Astrocyte of the hippocampus (primary cell): ENCODE data around the gene SLC6A7.
A peak's percentile ranks its signal among the peaks of the same experiment; 100 is the strongest.

Experiments used
- DNase-seq: peaks from one replicate; pipeline ENCODE4 v3.0.0; 2011; ENCODE audit warnings: low read depth, low spot score

Gene SLC6A7

GRCh38 chr5:150155258-150156026 is 34.4 kb upstream of the SLC6A7 start, which contains the start of gene PDGFRB:
Gene PDGFRB, minus strand, starts transcription at chr5:150155845. Its CDS starts 18,798 bp downstream, at chr5:150137047.
- peak; percentile 94 for DNase-seq

DNA sequence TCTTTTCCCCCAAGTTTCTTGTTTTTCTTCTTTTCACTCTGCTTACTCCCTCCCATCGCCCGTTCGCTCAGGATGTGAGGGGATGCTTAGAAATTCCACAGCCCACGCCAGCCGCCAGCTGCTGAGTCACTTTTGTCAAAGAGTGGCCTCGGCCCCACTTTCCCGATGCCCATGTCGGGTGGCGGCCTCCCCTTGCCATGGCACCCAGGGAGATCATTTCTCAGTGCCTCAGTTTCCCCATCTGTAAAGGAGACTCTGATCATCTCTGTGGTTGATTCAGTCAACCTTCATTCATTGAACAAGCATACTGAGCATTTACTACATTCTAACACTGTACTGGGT is 33.9 kb upstream of the SLC6A7 start:
- DNase-seq, result no peak

- no peak for DNase-seq
Observed at GRCh38 chr5:150156540-150156939, 33.3 kb upstream of the SLC6A7 start.

DNA sequence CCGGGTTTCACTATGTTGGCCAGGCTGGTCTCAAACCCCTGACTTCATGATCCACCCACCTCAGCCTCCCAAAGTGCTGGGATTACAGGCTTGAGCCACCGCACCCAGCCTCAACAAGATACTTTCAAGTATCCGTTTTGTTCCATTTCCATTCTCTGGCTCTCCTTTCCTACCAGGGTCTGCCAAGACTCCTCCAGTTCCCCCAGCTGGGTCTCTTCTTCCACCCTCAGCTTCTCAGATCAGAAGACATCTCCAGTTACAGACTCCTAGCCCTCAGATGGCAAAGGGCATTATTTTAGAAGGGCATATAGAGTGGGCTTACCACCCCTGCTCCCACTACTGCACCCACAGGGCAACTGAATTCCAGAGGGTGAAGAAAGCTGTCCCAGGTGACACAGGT is 32.7 kb upstream of the SLC6A7 start:
- DNase-seq, result no peak

DNA sequence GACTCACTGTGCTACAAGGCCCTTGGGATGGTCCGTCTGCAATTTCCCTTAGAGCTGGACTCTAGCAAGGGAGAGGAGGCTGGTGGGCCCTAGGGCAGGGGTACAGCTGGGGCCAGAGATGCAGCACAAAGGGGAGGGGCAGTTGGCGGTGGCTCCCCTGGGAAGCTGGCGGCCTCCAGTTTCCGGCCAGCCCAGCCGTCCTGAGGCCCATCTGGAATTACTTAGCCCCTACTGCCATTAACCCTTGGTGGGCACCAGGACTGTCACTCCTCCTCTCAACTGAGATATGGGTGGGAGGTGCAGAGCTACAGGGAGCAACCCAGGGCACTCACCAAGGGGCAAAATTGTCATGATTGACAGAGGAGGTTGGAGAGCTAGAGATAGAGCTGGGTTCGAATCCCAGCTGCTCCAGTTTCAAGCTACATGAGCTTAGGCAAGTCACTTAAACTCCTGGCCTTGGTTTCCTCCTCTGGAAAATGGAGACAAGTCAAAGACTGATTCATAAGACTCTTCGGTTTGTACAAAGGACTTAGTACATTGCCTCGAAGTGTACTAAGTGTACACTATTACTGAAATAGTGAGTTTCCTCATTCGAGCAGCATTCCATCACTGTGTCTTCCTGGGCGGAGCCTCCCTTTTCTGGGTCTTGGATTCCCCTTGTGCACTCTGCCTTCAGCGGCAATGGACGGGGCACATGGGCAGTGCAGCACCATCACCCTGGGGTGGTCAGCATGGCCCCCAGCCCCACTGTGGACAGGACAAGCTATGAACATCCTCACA is 31.5 kb upstream of the SLC6A7 start:
- DNase-seq, result no peak

DNA sequence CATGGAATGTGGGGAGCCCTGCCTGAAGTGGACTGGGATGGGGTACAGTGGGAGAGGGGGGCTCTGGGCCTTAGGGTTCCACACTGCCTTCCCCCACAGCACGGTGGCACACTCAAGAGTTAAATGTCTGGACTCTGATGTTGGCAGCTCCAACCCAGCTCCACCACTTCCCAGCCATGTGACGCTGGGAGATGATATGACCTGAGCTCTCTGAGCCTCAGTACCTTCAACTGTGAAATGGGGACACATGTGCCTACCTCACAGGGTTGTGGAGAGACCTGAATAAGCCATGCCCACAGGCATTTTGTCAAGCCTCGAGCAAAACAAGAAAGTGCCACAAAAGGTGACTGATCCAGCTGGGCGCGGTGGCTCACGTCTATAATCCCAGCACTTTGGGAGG is 30.8 kb upstream of the SLC6A7 start:
- DNase-seq, result no peak

- DNase-seq, result no peak
Observed at GRCh38 chr5:150159741-150160179, 30.1 kb upstream of the SLC6A7 start.

DNA sequence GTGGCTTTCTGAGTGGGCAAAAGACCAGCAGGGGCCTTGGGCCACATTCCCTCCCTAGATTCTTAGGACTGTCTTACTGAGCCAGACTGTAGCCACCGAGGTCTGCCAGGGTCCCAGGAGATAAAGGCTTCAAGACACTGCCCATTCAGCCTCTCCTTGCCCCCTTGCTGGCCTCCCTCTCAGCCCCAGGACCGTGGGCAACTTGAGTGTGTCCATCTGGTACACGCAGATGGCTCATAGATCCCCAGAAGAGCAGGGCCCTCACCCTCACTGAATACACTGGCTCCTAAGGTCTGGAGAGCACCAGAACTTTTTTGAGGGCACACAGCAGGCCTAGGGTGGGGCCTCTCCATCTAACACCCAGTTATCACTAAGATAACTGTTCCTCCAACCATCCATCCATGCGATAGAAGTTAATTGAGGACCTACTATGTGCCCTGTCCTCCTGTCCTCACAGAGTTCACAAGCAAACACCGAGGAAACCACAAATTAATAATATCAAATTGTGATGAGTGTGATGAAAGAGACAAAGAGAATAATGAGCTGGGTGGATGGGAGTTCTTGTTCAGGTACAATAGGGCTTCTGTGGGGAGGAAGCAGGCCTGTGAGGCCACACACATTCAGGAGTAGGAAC is 29.3 kb upstream of the SLC6A7 start:
- no peak for DNase-seq

GRCh38 chr5:150161242-150162141 is 28.4 kb upstream of the SLC6A7 start:
- DNase-seq, result peak; percentile 88

GRCh38 chr5:150162142-150162513 is 27.7 kb upstream of the SLC6A7 start:
- DNase-seq, result no peak

DNA sequence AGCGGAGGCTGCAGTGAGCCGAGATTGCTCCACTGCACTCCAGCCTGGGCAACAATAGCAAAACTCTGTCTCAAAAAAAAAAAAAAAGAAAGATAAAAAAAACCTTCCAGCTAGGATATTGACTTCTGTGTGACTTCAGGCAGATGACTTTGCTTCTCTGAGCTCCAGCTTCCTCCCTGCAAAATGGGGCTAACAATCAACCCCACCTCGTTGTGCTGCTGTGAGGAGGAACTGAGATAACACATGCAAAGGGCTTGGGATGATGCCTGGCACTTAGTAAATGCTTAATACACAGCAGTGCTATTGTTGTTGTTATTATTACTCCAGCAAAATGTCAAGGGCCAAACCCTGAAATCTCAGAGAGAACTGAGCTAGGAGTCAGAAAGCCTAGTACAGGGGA is 26.8 kb upstream of the SLC6A7 start:
- DNase-seq, result no peak

- DNase-seq, result no peak
Observed at GRCh38 chr5:150163547-150164059, 26.3 kb upstream of the SLC6A7 start.

GRCh38 chr5:150164211-150164980 is 25.5 kb upstream of the SLC6A7 start:
- DNase-seq, result no peak

- no peak for DNase-seq
Observed at GRCh38 chr5:150166037-150166649, 23.7 kb upstream of the SLC6A7 start.

DNA sequence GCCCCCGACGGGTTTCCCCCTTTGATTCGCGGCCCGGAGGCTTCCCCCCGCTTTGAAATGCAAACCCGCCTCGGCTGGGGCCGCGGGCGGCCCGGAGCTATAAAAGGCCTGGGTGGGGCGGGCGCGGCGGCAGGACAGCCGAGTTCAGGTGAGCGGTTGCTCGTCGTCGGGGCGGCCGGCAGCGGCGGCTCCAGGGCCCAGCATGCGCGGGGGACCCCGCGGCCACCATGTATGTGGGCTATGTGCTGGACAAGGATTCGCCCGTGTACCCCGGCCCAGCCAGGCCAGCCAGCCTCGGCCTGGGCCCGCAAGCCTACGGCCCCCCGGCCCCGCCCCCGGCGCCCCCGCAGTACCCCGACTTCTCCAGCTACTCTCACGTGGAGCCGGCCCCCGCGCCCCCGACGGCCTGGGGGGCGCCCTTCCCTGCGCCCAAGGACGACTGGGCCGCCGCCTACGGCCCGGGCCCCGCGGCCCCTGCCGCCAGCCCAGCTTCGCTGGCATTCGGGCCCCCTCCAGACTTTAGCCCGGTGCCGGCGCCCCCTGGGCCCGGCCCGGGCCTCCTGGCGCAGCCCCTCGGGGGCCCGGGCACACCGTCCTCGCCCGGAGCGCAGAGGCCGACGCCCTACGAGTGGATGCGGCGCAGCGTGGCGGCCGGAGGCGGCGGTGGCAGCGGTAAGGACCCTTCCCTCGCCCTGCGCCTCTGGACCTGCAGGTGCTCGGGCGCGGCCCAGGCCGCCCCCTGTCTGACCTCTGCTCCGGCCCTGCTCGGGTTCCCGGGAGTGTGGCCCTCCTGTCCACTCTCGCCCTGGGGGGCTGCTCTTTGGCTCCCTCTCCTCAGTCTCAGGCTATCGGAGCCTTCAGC is 23.0 kb upstream of the SLC6A7 start, which contains the start of gene CDX1:
Gene CDX1 (plus strand): TSS at position 129 of the 862 bp plus-strand sequence. CDS start 99 bp downstream, at position 228.
- no peak for DNase-seq

DNA sequence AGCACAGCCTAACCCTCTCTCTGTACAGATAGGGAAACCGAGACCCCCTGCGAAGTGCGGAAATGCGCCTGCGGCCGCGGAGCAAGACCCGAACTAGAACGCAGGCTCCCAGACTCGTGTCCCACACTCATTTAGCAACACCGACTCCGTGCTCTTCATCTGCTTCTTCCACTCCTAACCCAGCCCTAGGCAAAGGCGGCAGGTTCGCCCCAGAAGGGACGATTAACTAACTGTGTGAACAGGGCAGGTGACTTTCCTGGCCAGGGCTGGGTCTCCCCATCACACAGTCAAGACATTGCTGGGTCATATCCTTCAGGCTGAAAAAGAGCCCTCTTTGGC is 22.4 kb upstream of the SLC6A7 start:
- DNase-seq, result no peak

- no peak for DNase-seq
Observed at GRCh38 chr5:150167908-150168307, 22.0 kb upstream of the SLC6A7 start.

GRCh38 chr5:150168864-150169263 is 21.0 kb upstream of the SLC6A7 start:
- DNase-seq, result no peak

GRCh38 chr5:150172145-150172544 is 17.7 kb upstream of the SLC6A7 start:
- no peak for DNase-seq
